Astrocyte (in vitro differentiated cells and primary cell): Measurements from ENCODE around the gene EGLN1.

ENCODE experiments used
- EZH2 ChIP-seq: IDR thresholded peaks from 2 replicates; pipeline ENCODE4 v1.6.1; 2012; ENCODE audit warnings: mild to moderate bottlenecking, low read length, inconsistent platforms; ENCODE audit not compliant: insufficient read depth
- TF ChIP-seq, protein P1 (sequence below): IDR thresholded peaks from 2 replicates; pipeline ENCODE4 v1.5.1; 2011; ENCODE audit warnings: low read depth, mild to moderate bottlenecking, inconsistent platforms, low read length, moderate library complexity; ENCODE audit not compliant: insufficient read depth

GRCh38 chr1:231415018-231415583 lies 7.0 kb downstream of the EGLN1 start:
- TF ChIP-seq, protein P1, sequence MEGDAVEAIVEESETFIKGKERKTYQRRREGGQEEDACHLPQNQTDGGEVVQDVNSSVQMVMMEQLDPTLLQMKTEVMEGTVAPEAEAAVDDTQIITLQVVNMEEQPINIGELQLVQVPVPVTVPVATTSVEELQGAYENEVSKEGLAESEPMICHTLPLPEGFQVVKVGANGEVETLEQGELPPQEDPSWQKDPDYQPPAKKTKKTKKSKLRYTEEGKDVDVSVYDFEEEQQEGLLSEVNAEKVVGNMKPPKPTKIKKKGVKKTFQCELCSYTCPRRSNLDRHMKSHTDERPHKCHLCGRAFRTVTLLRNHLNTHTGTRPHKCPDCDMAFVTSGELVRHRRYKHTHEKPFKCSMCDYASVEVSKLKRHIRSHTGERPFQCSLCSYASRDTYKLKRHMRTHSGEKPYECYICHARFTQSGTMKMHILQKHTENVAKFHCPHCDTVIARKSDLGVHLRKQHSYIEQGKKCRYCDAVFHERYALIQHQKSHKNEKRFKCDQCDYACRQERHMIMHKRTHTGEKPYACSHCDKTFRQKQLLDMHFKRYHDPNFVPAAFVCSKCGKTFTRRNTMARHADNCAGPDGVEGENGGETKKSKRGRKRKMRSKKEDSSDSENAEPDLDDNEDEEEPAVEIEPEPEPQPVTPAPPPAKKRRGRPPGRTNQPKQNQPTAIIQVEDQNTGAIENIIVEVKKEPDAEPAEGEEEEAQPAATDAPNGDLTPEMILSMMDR = no peak
- TF ChIP-seq EZH2 = no peak
